Osteocyte (in vitro differentiated cells): ENCODE data around the gene CNTN1. TPM values are rescaled to one million over a fixed set of nuclear protein-coding genes. Genes with fewer than 3 reads are reported as not detected.
A peak's percentile ranks its signal among the peaks of the same experiment; 100 is the strongest.

Source experiments
- DNase-seq: peaks from one replicate; pipeline ENCODE4 v3.0.0; 2021; ENCODE audit warnings: mixed read lengths; ENCODE audit not compliant: unreplicated experiment; ENCODE audit errors: extremely low spot score
- H3K27ac Mint-ChIP-seq: one replicate; pipeline ENCODE4 v1.8.0; 2021; ENCODE audit warnings: mild to moderate bottlenecking, mixed read lengths; ENCODE audit not compliant: unreplicated experiment
- H3K27me3 Mint-ChIP-seq: one replicate; pipeline ENCODE4 v1.8.0; 2021; ENCODE audit warnings: mixed read lengths; ENCODE audit not compliant: unreplicated experiment
- H3K36me3 Mint-ChIP-seq: one replicate; pipeline ENCODE4 v1.8.0; 2021; ENCODE audit warnings: mixed read lengths; ENCODE audit not compliant: unreplicated experiment
- H3K4me1 Mint-ChIP-seq: one replicate; pipeline ENCODE4 v1.8.0; 2021; ENCODE audit warnings: mixed read lengths; ENCODE audit not compliant: unreplicated experiment
- H3K4me3 Mint-ChIP-seq: one replicate; pipeline ENCODE4 v1.8.0; 2021; ENCODE audit warnings: mild to moderate bottlenecking, moderate library complexity, mixed read lengths; ENCODE audit not compliant: unreplicated experiment
- H3K9me3 Mint-ChIP-seq: one replicate; pipeline ENCODE4 v1.8.0; 2021; ENCODE audit warnings: mixed read lengths; ENCODE audit not compliant: unreplicated experiment
- total RNA-seq: library from RNA; stranded (reverse); gene quantifications from 2 replicates; pipeline ENCODE4 v1.2.1, GENCODE V29; 2021
- TF ChIP-seq, protein P1 (sequence below): fragments of 200-600 bp; sonication (generic); IDR thresholded peaks from 2 replicates; pipeline ENCODE4 v1.5.0; 2021; ENCODE audit warnings: antibody characterized with exemption, mild to moderate bottlenecking, moderate library complexity

Gene CNTN1
- total RNA-seq, 1 donor from 2014 or later, result 1.8 TPM

DNA sequence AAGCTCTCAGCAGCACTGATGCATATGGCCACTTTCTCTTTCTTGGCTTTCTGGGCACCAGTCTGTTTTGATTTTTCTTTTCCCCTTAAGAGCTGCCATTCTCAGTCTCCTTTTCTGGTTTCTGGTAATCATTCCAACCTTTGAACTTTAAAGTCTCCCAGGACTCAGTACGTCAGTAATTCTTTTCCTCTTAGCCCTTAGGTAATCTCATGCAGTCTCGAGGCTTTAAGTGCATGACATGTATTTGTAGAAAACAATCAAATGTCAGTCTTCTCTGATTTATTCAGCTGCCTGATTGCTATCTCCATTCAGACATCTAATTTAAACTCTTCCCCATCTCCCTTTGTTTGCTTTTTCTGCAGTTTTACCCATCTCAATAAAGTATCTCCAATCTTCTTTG is 356.8 kb downstream of the CNTN1 start:
- Mint-ChIP-seq H3K27ac (no peak overlapping the region), H3K36me3 (no peaks in the 10 kb centered on the region), H3K4me1 (peaks cover 19% of the 10 kb centered on the region), H3K27me3 (no peaks in the 10 kb centered on the region), H3K9me3 (no peaks in the 10 kb centered on the region), H3K4me3 (no peak overlapping the region)
- TF ChIP-seq, protein P1, sequence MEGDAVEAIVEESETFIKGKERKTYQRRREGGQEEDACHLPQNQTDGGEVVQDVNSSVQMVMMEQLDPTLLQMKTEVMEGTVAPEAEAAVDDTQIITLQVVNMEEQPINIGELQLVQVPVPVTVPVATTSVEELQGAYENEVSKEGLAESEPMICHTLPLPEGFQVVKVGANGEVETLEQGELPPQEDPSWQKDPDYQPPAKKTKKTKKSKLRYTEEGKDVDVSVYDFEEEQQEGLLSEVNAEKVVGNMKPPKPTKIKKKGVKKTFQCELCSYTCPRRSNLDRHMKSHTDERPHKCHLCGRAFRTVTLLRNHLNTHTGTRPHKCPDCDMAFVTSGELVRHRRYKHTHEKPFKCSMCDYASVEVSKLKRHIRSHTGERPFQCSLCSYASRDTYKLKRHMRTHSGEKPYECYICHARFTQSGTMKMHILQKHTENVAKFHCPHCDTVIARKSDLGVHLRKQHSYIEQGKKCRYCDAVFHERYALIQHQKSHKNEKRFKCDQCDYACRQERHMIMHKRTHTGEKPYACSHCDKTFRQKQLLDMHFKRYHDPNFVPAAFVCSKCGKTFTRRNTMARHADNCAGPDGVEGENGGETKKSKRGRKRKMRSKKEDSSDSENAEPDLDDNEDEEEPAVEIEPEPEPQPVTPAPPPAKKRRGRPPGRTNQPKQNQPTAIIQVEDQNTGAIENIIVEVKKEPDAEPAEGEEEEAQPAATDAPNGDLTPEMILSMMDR, result no peak
- DNase-seq, result no peak

DNA sequence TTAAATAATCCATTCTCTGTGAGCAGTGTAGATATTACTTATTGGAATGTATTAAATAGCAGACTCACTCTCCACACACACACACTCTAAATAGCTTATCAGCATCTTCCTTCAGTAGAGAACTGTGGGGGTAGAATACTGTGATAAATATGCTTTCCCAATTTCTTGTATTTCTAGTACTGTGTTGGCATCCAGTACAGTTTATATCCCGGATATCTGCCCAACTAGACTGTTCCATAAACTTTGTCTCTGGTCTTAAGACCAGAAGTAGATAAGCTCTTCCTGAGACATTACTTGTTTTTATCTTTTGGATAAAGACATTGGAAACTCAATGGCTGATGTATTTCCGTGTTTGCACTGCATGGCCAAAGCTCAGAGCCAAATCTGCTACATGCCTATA is 359.7 kb downstream of the CNTN1 start:
- Mint-ChIP-seq H3K4me1 (peaks cover 21% of the 10 kb centered on the region), H3K36me3 (no peaks in the 10 kb centered on the region), H3K4me3 (no peak overlapping the region), H3K27ac (no peak overlapping the region), H3K27me3 (no peaks in the 10 kb centered on the region), H3K9me3 (no peaks in the 10 kb centered on the region)
- DNase-seq, result no peak
- TF ChIP-seq, protein P1, result no peak

DNA sequence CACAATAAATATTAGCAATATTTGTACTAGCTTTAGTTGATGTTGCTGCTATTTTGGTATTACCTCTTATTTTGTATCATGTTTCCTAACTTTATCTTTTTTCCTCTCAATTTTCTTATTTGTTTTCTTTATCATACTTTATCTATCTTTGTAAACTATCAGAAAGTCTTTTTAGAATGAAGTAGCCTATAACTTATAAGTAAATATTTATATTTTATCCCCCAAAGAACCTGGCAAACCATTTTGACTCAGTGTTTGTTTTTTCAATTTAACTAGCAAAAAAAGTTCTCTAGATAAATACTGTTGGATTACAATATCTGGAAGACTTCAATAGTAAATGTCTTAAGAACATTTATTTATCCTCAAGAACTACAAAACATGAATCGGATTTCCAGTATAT is 360.2 kb downstream of the CNTN1 start:
- no peaks in the 10 kb centered on the region for H3K27me3 Mint-ChIP-seq
- TF ChIP-seq, protein P1, result no peak
- no peaks in the 10 kb centered on the region for H3K36me3 Mint-ChIP-seq
- no peak overlapping the region for H3K4me3 Mint-ChIP-seq
- H3K9me3 Mint-ChIP-seq, result no peaks in the 10 kb centered on the region
- DNase-seq, result no peak
- H3K27ac Mint-ChIP-seq, result no peak overlapping the region
- peaks cover 24% of the 10 kb centered on the region for H3K4me1 Mint-ChIP-seq

DNA sequence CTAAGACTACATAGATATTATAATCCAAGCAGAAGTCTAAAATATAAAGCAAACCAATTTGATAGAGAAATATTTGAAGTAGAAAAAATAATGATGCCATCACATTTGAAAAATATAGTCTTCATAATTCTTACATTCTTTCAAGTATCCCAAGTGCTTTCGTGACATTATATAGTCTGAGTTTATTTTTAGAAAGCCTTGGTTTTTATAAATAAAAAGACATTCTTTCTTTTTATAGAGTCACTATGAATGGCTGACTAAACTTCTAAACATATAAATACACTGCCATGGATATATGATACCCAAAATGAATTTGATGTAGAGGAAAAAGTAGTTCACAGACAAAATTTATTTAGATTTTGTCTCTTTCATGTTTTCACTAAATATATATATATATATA is 360.8 kb downstream of the CNTN1 start:
- TF ChIP-seq, protein P1, result no peak
- Mint-ChIP-seq H3K27me3 (no peaks in the 10 kb centered on the region), H3K27ac (peak overlapping the region; percentile 31), H3K4me3 (no peak overlapping the region), H3K36me3 (no peaks in the 10 kb centered on the region), H3K9me3 (no peaks in the 10 kb centered on the region), H3K4me1 (peaks cover 30% of the 10 kb centered on the region)
- DNase-seq, result no peak

DNA sequence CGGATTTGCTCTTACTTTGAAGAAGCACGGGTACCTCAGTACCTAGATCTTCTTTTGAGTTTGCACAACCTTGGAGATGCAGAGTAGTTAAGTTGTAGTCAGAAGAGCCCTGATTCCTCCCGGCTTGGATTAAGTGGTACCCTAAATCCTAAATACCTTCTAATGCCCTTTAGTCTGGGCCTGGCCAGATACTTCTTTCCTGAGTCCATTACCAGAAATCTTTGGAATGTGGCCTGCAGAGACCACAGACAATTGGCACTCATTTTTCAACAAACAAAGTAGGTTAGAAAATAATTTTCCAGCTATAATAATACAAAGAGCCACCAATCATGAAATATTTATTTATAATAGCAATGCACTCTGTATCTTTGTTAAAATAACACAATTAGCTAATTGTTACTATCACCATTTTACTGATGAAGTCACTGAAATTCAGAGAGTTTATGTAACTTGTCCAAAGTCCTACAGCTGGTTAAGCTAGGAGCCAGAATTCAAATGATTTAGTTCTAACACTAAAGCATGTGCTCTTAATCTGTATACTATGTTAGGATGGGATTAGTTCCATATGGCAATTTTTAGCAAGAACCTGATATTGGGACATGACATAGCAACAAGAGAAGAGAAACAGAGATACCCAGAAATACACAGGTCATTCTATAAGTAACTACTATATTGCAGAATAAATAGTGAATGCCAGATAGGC is 363.8 kb downstream of the CNTN1 start:
- peaks cover 43% of the 10 kb centered on the region for H3K4me1 Mint-ChIP-seq
- TF ChIP-seq, protein P1, result no peak
- peak overlapping the region; percentile 51 for H3K27ac Mint-ChIP-seq
- no peak for DNase-seq
- H3K27me3 Mint-ChIP-seq, result no peaks in the 10 kb centered on the region
- no peaks in the 10 kb centered on the region for H3K36me3 Mint-ChIP-seq
- H3K9me3 Mint-ChIP-seq, result no peaks in the 10 kb centered on the region
- no peak overlapping the region for H3K4me3 Mint-ChIP-seq
